Activated T-helper 1 cell treated with Interleukin-2 at 50 U/mL for 16 hours (primary cell): ENCODE measurements around the gene RUBCN.
"Not testable (repeated sequence)": the region's sequence is repeated elsewhere in the genome, so short reads cannot be mapped to it uniquely, and the experiment has no call there.

Experiments
- DNase-seq: peaks from one replicate; pipeline ENCODE4 v3.0.0-alpha.2; 2020; ENCODE audit warnings: low read depth

The RUBCN gene

DNA sequence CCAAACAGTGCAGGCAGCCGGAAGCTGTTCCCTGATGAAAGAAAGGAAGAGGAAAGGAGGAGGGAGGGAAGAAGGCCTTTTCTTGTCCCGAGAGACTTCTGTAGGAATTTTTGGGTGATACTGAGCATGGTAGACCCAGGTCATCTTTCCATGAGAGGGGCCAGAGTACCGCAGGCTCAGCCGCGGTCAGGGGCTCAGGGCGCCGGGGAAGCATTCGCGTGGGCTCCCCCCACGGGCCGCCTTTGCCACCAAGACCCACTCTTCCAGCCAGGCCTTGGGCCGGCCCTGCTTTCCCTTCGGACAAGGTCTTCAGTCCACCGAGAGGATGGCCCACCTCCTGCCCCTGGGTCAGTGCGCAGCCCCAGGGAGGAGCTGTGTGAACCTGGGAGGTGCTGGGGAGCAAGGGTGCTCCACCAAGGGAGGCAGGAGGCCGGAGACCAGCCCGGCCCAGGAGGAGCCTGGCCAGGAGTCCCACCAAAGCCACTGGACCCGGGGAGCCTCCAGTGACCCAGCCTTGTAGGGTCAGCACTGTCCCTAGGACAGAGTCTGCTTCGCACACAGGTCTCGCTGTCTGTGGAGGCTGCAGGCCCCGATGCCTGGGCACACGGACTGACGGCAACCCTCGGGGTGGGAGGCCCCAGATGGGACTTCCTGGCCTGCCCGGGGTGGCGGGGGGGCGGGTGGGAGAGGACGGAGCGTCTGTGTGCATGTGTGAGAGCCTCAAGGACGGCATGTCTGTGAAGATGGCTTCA lies 79.0 kb downstream of the RUBCN start:
- DNase-seq = not testable (repeated sequence)

DNA sequence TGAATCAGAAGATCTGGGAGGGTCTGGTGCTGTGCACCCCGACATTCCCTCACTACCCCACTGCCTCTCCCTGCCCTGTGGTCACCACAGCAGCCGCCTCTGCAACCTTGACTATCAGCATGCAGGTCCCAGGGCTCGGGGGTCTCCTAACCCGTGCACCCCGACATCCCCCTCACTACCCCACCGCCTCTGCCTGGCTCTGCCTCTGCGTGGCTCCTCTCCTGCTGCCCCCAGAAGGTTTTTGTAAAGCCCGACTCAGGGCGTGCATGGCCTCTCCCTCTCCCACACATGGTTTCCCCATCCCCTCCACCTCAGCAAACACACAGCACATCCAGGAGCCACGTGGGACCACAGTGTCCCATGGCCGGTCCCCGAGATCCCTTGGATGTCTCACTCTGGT lies 79.7 kb downstream of the RUBCN start:
- not testable (repeated sequence) for DNase-seq

DNA sequence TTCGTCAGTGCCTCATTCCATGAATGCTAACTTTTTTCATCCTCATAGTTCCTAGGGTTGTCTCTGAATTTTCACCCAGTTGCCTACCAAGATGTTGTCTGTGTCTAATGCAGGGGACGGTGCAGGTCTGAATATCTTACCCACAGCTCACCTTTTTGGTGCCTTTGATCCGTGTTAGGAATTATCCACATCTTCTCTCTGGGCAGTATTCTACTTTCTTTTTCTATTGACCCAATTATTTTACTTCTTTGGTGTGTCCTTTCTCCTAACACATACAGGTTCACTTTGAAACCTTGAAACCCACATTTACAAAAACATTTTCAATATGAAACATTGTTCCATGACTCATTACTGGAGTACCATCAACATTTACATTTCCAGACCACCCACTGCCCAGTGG lies 80.6 kb downstream of the RUBCN start:
- DNase-seq = not testable (repeated sequence)

DNA sequence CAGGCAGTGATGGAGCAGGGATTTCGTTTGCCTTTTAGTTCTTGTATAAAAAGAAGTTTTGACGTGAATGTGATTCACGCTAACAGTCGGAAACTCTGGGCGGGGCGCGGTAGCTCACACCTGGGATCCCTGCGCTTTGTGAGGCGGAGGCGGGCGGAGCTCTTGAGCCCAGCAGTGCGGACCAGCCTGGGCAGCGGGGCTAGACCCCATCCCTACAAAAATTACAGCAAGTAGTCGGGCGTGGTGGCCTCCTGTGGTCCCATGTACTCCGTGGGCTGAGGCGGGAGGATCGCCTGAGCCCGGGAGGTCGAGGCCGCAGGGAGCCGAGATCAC lies 81.7 kb downstream of the RUBCN start:
- not testable (repeated sequence) for DNase-seq

DNA sequence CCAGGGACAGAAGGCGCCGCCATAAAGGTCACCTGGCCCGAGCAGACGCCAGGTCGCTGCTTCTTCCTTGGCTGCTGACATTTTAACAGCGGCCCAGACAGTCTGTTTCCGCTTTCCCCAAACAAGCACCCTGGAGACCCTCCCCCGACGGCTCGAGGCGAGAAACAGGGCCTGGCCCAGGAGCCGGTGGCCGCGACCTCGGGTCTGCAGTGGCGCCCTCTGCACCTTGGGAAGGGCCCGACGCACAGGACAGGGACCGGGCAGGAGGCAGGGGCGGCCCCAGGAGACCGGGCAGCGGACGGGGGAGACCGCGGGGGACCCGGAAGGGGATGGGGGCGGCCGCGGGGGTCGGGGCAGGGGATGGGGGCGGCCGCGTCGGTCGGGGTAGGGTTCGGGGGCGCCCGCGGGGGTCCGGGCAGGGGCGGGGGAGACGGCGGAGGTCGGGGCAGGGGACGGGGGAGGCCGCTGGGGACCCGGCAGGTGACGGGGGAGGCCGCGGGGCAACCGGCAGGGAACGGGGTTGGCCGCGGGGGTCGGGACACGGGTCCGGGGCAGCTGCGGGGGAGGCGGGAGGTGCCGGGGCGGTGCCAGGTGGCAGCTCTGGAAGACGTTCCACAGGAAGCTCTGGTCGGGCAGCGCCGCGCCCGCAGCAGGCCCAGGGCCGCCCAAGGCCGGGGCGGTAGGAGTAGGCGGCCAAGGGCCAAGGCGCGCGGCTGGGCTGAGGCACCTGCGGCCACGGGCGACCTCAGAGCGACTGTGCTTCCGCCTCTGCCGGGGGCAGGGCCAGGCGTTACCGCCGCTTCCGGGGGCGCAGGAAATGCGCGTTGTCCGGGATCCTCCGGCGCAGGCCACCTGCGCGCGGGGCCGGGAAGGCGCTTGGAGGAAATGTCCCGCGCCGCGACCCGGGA lies 82.4 kb downstream of the RUBCN start:
- DNase-seq = not testable (repeated sequence)

GRCh38 chr3:197652860-197653259 lies 83.8 kb downstream of the RUBCN start:
- DNase-seq = not testable (repeated sequence)

- not testable (repeated sequence) for DNase-seq
Measured at GRCh38 chr3:197647649-197648048, 89.1 kb downstream of the RUBCN start.

GRCh38 chr3:197647191-197647590 lies 89.5 kb downstream of the RUBCN start:
- not testable (repeated sequence) for DNase-seq

DNA sequence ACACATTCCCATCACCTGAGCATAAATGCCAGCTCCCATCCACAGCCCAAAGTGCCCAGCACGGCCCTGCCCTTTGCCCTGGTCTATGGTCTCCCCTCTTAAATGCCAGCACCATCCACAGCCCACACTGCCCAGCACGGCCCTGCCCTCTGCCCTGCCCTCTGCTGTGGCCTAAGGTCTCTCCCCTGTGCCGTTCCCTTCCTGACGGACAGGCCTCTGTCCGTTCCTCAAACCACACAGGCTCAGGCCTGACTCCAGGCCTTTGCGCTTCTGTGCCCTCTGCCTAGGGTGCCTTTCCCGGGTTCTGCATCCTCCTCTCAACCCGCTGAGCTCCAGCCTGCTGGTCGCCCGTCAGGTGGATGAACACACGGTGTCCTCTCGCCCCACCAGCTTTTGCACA lies 90.4 kb downstream of the RUBCN start:
- DNase-seq = not testable (repeated sequence)

DNA sequence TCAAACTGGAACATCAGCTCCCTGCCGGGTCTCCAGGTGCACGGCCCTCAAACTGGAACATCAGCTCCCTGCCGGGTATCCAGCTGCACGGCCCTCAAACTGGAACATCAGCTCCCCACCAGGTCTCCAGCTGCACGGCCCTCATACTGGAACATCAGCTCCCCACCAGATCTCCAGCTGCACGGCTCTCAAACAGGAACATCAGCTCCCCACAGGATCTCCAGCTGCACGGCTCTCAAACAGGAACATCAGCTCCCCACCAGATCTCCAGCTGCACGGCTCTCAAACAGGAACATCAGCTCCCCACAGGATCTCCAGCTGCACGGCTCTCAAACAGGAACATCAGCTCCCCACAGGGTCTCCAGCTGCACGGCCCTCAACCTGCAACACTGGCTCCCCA lies 99.1 kb downstream of the RUBCN start:
- DNase-seq = not testable (repeated sequence)

DNA sequence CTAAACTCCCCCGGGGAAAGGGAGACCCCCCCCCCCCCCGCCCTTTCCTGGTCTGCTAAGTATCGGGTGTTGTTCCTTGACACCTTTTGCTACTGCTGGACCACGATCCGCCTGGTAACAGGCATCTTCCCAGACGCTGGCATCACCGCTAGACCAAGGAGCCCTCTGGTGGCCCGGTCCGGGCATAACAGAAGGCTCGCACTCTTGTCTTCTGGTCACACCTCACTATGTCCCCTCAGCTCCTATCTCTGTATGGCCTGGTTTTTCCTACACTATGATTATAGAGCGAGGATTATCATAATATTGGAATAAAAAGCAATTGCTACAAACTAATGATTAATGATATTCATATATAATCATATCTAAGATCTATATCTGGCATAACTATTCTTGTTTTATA lies 104.7 kb downstream of the RUBCN start:
- DNase-seq = not testable (repeated sequence)

DNA sequence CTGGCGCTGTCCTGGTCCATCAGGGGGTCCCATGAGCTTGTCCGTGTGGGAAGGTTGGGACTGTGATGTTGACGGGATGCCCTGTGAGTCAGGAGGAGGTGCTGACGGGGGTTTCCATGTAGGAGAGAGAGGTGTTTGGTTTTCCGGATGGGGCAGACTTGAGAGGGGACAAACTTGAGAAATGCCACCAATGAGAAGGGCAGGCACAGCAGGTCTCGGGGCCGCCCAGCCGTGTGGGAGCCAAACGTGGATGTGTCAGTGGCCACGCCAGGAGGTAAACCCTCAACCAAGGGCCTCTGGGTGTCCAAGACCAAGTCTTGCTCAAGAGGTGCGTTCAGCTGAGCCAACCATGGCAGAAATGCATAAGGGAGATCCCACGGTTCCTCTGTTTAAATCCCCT lies 105.9 kb downstream of the RUBCN start:
- not testable (repeated sequence) for DNase-seq

DNA sequence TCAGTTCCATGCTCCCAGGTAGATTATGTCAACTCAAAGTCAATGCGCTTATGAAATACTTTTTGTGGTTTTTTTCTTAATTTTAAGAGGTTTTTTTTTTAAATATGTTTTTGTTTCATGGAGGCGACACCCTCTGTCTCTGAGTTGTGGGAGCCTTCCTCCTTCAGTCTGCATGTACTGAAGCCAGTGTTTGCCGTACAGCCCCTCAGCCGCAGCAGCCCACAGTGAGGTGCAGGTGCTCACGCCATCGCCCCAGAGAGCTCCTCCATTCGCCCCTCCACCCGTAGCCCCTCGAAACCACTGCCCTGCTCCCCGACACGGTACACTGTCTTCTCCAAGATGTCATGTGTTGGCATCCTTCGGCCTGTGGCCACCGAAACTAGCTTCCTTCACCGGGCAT lies 107.4 kb downstream of the RUBCN start:
- not testable (repeated sequence) for DNase-seq

DNA sequence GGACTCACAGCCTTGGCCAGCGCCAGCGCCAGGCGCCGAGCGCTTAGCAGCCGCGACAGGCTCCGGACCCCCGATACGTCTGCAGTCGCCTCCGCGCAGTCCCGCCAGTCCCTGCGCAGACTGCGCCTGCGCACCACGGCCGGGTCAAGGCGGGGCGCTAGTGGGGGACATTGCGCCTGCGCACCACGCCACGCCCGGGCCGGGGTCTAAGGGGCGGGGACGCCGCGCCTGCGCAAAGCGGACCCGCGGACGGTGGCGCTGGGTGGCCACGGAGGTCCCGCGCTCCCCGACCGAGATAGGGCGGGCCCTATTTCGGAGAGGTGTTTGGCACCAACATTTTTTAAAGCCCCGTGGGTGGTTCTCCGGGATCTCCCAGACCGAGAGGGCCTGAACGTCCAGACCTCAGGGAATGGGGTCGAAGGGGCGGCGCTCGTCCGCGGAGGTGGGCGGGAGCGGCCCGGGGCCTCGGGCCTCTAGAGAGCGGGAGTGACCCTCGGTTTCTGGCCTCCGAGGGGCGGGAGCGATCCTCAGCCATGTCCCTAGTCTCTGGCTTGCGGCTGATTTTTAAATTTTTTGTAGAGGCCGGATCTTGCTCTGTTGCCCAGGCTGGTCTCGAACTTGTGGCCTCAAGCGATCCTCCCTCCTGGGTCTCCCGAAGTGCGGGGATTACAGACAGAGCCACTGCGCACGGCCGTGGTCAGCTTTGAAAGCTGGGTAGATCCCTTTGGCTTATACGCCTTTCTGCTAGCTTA lies 108.8 kb downstream of the RUBCN start:
- peak; percentile 79 for DNase-seq

GRCh38 chr3:197627158-197627771 lies 109.4 kb downstream of the RUBCN start:
- not testable (repeated sequence) for DNase-seq

GRCh38 chr3:197626404-197627157 lies 110.1 kb downstream of the RUBCN start:
- DNase-seq = not testable (repeated sequence)

GRCh38 chr3:197621478-197621877 lies 115.2 kb downstream of the RUBCN start:
- DNase-seq = not testable (repeated sequence)
